GM21515 (cell line): ENCODE results near the gene KCNH1.

Experiments used
- ATAC-seq: cut with Tn5 transposase; IDR thresholded peaks from one replicate; pipeline ENCODE4 v1.9.1; 2021; ENCODE audit not compliant: unreplicated experiment

The KCNH1 gene

GRCh38 chr1:210817385-210818275 is 316.3 kb downstream of the KCNH1 start:
- no peak for ATAC-seq

DNA sequence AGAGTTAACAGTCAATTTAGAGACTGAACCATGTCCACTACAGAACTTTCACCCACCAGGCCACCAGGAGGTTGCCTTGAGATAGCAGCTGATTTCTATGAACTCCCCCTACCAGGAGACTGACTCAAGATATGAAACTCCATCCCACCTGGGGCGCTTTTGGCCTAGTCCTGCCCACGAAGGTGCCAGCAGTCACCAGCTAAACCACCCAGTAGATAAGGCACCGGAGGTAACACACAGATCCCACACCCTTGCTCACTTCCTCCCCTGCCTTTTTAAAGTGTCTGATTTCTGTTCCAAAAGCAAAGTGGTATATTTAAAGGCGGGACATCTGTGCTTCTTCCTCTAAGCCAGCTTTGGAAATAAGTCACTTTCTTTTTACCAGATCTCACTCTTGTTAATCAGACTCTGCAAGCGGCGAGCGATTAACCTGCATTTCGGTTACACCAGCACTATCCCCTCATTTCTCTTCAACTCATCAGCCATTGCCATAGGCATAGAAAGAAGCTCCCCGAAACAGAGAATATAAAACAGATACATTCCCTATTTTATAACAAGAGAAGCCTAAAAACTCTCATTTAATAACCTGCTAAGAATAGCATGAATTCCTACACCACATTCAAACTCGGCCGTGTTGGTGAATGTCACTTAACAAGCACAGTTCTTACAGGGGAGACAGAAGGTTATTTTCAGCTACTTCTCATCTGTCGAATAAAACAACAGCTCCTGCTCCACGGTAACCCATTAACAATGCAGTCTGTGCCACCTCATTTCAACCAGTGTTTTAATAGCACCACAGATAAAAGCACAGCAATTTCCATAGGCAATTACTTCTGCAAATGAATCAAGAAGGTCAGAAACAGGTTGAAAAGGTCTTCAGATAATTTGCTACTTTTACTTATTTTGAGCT is 318.1 kb downstream of the KCNH1 start:
- no peak for ATAC-seq

DNA sequence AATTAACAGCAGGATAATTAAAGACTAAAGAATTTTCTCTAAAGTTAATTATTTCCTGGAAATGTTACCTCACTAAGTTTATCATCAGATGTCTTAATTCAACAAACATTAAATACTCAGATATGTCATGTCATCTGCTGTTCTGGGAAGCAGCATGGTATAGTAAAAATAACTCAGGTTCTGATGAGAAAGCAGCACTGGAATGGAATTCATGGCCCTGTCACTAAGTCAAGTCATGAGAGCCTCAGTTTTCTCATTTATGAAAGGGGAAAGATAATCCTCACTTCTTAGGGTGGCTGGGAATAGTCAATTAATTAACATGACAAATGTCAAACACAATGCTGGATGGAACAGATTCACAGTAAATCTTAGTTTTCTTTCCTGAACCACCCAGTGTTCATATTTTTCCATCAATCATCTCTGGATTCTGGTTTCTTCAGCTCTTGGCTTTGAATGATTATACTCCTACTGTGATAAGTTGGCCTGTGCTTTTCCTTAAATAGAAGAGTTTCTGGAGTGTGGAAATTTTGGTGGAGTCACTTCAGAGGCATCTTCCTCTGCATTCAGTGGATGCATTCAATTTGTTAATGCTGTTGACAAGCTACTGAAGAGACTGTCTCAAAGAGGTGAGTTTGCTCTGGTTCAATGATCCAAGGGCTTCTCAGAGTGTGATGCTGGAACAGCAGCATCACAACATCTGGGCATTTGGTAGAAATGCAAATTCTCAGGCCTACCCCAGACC is 319.4 kb downstream of the KCNH1 start:
- ATAC-seq, result no peak

- no peak for ATAC-seq
These were observed 332.4 kb downstream of the KCNH1 start for GRCh38 chr1:210801501-210801900.

DNA sequence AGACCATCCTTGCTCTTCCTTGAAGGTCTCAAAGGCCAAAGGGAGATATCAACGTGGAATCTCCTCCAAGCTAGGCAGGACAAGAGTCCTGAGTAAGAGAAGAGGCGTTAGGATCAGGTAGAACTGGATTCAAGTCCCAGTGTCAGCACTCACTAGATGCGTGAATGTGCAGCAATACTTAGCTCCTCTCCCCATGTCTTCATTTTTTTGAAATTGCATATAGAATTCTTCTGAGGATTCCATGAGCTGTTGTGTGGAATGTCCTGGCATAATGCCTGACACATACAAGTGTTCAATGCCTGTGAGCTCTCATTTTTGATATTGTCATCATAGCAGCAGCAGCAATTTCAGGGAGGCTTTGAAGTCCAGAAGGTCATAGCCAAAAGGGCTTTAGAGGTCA is 333.2 kb downstream of the KCNH1 start:
- ATAC-seq, result no peak

GRCh38 chr1:210800301-210800700 is 333.6 kb downstream of the KCNH1 start:
- ATAC-seq, result no peak

GRCh38 chr1:210797422-210797821 is 336.5 kb downstream of the KCNH1 start:
- no peak for ATAC-seq

GRCh38 chr1:210796421-210796820 is 337.5 kb downstream of the KCNH1 start:
- no peak for ATAC-seq

DNA sequence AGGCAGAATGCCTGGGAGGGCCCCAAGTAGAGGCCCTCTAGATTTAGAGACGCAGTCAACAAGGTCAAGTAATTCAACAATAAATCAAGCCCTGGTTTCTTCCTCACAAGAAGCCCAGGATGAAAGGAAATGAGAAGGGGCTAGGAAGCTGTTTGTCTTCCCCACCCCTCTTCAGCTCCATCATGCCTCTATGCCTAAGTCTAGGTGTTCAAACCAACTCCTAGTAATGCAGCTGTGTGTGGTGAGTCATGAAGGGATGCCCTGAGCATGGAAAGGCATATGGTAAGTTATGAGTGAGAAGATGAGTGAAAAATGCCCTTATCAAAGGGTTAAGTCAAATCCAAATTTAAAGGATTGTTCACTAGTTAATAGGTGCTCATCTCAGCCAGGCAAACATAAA is 339.5 kb downstream of the KCNH1 start:
- no peak for ATAC-seq

GRCh38 chr1:210792250-210793102 is 341.5 kb downstream of the KCNH1 start:
- no peak for ATAC-seq

DNA sequence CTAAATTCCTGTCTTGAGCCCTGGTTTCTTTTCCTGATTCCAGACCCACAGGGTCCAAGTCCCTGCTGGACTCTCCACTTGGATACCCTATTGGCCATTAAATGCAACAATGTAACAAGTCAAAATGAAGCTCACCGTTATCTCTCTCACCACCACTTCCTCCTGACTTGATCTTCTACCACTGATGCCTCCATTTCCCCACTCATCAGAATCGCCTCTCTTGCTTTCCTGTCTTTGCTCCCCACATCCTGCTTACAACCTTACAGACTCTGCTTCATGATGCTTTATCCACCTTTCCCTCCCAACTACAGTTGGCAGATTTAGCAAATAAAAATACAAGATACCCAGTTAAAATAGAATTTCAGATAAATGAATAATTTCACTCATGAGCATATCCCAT is 343.8 kb downstream of the KCNH1 start:
- ATAC-seq, result no peak

GRCh38 chr1:210787800-210788199 is 346.1 kb downstream of the KCNH1 start:
- ATAC-seq, result no peak

DNA sequence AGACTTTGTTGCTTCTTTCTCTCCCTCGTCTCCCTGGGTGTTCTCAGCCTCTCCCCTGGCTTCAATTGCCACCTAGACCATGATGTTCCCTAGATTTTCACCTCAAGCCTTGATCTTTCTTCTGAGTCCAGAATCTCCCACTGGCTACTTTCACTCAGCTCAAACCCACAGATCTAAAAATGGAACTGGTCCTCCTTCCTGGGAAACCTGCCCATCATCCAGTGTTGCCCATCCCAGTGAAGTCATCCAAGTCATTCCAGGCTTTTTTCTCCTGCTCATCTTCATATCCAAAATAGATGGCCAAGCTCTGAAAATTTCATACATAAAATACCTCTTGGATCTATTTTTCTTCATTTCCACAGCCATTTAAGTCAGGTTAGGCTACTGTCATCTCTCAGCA is 347.4 kb downstream of the KCNH1 start:
- no peak for ATAC-seq

GRCh38 chr1:210783925-210784324 is 350.0 kb downstream of the KCNH1 start:
- no peak for ATAC-seq

- ATAC-seq, result no peak
These were observed 352.3 kb downstream of the KCNH1 start for GRCh38 chr1:210781652-210782051.

DNA sequence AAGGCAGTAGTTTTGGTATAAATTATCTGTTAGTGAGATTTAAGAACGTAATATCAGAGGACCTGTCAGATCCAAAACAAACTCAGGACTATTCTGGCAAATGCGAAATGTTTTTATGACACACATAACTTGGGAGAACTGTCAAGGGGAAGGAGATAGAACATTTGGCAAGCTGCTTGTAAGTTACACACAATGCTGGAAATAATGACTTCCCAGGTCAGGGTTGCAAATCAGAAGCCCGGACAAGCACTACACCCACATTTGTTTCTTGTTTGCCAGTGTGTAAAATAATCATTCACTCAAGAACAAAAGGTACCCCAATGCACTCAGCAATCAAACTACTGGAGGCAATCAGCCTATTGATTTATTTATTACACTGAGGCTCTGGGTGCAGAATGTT is 354.7 kb downstream of the KCNH1 start:
- no peak for ATAC-seq

DNA sequence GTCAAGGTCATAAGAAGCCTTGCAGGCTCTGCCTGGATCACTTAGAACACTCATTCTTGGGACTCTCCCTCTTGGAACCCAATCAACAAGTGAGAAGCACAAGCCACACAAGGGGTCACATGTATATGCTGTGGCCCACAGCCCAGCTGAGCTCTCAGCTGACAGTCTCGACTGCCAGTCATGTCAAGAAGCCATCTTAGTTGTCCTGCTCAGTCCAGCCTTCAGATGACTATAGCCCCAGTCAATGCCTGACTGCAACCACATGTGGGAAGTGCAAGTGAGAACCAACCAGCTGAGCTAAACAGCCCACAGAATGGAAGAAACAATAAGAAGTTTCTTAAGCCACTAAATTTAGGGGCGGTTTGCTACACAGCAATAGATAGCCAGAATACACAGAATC is 356.0 kb downstream of the KCNH1 start:
- ATAC-seq, result no peak

- no peak for ATAC-seq
These were observed 357.2 kb downstream of the KCNH1 start for GRCh38 chr1:210776712-210777111.

DNA sequence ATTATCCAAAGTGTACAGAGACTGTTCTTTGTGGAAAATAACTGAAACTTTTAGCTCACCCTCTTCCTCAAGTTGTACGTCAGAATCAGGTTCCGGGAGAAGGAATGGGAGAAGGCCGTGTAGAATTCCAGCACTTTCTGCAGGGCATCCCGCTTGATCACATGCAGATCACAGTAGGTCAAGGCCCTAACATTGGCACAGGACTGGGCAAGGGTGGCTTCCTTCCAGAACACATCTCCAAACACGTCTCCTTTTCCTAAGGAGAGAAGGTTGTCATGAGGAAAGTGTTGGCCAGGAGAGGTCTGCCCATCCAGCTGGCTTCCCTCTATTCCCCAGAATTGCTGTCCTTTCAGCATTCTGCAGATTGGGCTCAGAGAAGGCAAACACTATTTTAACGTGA is 358.7 kb downstream of the KCNH1 start:
- ATAC-seq, result no peak

DNA sequence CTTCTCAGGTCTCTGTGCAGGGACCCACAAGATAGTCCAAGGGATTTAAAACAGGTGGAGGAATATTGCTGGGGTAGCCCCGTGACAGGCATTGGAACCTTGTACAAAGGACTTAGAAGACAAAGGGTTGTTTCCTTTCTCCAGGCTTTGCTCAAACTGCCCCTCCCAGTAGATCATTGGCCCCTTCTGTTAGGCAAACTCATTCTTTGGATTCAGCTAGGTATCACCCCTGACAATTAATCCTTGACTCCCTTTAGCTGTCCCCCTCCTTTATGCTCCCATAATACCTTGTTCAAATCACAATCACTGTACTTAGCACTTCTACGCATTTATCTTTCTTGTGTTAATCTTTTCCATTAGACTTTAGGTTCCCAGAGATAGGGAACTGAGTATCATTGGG is 360.5 kb downstream of the KCNH1 start:
- no peak for ATAC-seq
